OCI-LY7 (cell line): Measurements from ENCODE around the gene REEP5.

Experiments
- CTCF ChIP-seq: fragments of 200-600 bp; sonication (generic); conservative IDR thresholded peaks from 2 replicates; pipeline ENCODE4 v1.5.1; 2014; ENCODE audit warnings: mild to moderate bottlenecking, antibody characterized with exemption, low read length, moderate library complexity, mixed read lengths
- EZH2phosphoT487 ChIP-seq: fragments of 200-600 bp; sonication (generic); IDR thresholded peaks from 2 replicates; pipeline ENCODE4 v1.6.1; 2018; ENCODE audit warnings: low read depth, borderline replicate concordance, mild to moderate bottlenecking, mixed run types, antibody characterized with exemption, low read length, moderate library complexity, mixed read lengths

GRCh38 chr5:112951124-112951702 is 29.2 kb upstream of the REEP5 start:
- TF ChIP-seq CTCF: no peak
- no peak for TF ChIP-seq EZH2phosphoT487
